A549 treated with AZD9567 at 1 μM for 4 hours (cell line): Measurements from ENCODE around the gene CYP4A11. TPM values are rescaled to one million over a fixed set of nuclear protein-coding genes. Genes with fewer than 3 reads are reported as not detected.

Experiments
- total RNA-seq: library from RNA; stranded (reverse); fragments of 200-300 nt; extraction: Qiagen RNA extraction; gene quantifications from 5 replicates; pipeline ENCODE4 v1.2.3, GENCODE V29; 2022; ENCODE audit not compliant: insufficient read depth

CYP4A11 gene
- total RNA-seq = not detected in 5 replicates

GRCh38 chr1:46941135-46941694, at the start of gene CYP4A11:
TSS of gene CYP4A11 (minus strand) at chr1:46941476. CDS start at chr1:46941433, 43 bp downstream.

Other genes with a start within 250 kb of the CYP4A11 start
- gene EFCAB14, start 222.4 kb downstream of the CYP4A11 start, total RNA-seq = 22.2 to 38.2 TPM (median 27.9 TPM) in 5 replicates
- gene CYP4B1, start 142.4 kb downstream of the CYP4A11 start, total RNA-seq = 0.09 TPM in 1 of 5 replicates, not detected in the others
- gene CYP4X1, start 82.2 kb upstream of the CYP4A11 start, total RNA-seq = 0.08 TPM in 1 of 5 replicates, not detected in the others
- not detected in 5 replicates for gene CYP4Z1, start 125.8 kb upstream of the CYP4A11 start, total RNA-seq
- gene CYP4A22, start 196.0 kb upstream of the CYP4A11 start, total RNA-seq = not detected in 5 replicates
- gene PDZK1IP1, start 248.6 kb upstream of the CYP4A11 start, total RNA-seq = 5.8 to 9.9 TPM (median 8.1 TPM) in 4 of 5 replicates, not detected in the other